GM15510 (cell line): ENCODE measurements around the gene TBC1D22A.

Source experiments
- POLR2A ChIP-seq: IDR thresholded peaks from 3 replicates; pipeline ENCODE4 v1.6.1; 2011; ENCODE audit warnings: borderline replicate concordance; ENCODE audit not compliant: insufficient read length; ENCODE audit errors: extremely low read depth

Gene TBC1D22A

DNA sequence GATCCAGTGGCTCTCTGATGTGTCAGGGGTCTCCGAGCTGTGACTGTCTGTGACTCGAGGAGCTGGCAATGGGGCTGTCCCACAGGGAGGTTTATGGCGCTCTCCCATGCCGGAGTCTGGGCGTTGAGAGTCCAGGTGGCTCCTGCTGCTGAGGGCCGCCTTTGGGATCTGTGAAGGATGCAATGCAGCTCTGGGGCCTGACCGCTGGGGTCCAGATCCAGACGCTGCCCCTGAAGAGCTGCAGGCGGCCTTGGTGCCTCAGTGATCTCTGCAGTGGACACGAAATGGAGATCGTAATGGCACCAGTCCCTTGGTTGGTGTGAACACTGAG, 155.3 kb downstream of the TBC1D22A start:
- TF ChIP-seq POLR2A, result no peak

- no peak for TF ChIP-seq POLR2A
These were observed 155.7 kb downstream of the TBC1D22A start for GRCh38 chr22:46918197-46918596.

DNA sequence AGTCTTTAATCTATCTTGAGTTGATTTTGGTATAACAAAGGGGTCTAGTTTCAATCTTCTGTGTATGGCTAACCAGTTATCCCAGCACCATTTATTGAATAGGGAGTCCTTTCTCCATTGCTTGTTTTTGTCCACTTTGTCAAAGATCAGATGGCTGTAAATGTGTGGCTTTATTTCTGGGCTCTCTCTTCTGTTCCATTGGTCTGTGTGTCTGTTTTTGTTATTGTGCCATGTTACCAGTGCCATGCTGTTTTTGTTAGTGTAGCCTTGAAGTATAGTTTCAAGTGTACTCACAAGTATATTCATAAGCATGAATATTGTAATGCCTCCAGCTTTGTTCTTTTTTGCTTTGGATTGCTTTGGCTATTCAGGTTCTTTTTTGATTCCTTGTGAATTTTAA, 159.6 kb downstream of the TBC1D22A start:
- TF ChIP-seq POLR2A, result no peak

DNA sequence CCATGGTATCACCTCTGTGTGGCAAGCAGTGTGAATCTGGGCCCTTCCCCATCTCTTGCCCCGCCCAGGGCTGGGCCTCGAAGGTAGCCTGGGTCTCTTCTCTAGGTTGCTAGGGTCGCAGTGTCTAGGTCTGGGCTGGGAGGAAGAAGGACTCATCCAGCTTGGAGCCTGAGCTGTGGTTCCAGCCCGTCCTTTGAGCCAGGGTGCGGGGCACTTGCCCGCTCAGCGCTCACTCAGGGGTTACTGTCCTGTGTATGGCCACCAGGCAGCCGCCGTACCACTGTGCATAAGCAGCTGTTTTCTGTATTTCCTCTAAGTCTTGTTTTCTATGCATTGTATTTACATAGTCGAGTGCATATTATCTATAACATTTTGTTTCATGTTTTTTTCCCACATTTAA, 160.9 kb downstream of the TBC1D22A start:
- no peak for TF ChIP-seq POLR2A

GRCh38 chr22:46925818-46926217, 163.4 kb downstream of the TBC1D22A start:
- no peak for TF ChIP-seq POLR2A

- no peak for TF ChIP-seq POLR2A
These were observed 166.7 kb downstream of the TBC1D22A start for GRCh38 chr22:46929046-46929709.

- TF ChIP-seq POLR2A, result no peak
These were observed 167.3 kb downstream of the TBC1D22A start for GRCh38 chr22:46929710-46930204.

- TF ChIP-seq POLR2A, result no peak
These were observed 169.0 kb downstream of the TBC1D22A start for GRCh38 chr22:46931414-46931813.

GRCh38 chr22:46931881-46932280, 169.4 kb downstream of the TBC1D22A start:
- no peak for TF ChIP-seq POLR2A

GRCh38 chr22:46933040-46933930, 170.8 kb downstream of the TBC1D22A start:
- TF ChIP-seq POLR2A, result no peak

GRCh38 chr22:46934172-46934745, 171.8 kb downstream of the TBC1D22A start:
- no peak for TF ChIP-seq POLR2A

DNA sequence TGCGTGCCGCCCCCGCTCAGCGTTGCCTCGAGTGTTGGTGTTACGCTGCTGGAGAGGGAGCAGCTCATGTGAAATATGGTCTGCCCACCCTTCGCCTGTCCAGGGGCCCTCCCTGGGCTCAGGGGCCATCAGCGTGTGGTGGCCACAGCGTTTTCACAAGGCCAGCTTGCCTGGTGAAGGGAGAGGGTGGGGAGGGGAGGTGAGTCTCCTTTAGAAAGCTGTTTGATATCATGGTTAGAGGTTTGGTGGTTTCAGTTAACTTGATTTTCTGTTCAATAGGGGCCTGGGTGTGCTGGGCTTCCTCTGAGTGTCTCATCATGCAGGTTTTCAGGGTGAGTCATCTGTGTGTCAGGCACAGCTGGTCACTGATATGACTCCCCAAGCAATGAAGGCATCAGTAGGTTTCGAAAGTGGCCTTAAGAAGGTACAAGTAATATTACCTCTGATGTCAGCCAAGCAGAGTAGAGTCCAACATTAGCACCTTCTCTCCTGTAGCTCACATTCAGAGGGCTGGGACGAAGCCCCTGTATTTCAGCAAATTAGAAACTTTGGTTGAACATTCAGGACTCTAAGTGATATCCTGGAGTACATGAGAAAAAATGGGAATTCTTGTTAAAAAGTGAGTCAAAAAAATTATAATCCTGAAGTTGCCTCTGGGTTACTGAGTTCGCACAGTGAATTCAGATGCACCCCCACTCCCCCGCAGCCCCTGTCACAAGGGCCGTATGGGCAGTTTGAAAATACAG, 172.5 kb downstream of the TBC1D22A start:
- TF ChIP-seq POLR2A, result no peak

DNA sequence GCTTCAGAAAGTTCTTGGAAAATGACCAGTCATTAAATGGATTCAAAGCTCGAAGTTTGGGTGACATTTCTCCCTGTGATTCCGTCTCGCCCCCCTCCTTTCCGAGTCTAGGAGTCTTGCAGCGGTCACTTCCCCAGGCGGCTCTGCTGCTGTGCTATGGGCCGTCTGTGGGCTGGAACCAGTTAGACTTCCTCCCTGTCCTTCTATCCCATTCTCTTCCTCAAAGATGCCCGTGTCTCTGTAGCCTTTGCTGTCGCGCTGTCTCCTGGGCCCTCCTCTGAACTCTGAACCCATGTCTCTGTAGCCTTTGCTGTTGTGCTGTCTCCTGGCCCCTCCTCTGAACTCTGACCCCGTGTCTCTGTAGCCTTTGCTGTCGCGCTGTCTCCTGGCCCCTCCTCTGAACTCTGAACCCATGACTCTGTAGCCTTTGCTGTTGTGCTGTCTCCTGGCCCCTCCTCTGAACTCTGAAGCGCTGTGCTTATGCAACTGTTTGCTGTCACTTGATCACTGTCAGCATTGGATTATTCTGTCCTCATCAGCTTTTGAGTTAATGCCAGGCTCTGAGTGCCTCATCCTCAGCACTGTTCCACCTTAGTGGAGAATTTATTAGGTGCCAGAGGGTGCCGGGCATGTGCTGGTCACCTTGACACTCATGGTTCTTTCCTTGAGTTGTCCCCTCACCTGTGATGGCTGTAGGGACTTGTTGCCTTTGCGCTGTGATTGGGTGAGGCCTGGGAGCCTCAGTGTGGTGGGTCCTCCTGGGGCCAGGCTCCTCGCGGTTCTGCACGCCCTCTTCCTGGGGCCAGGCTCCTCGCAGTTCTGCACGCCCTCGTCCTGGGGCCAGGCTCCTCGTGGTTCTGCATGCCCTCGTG, 173.3 kb downstream of the TBC1D22A start:
- no peak for TF ChIP-seq POLR2A

DNA sequence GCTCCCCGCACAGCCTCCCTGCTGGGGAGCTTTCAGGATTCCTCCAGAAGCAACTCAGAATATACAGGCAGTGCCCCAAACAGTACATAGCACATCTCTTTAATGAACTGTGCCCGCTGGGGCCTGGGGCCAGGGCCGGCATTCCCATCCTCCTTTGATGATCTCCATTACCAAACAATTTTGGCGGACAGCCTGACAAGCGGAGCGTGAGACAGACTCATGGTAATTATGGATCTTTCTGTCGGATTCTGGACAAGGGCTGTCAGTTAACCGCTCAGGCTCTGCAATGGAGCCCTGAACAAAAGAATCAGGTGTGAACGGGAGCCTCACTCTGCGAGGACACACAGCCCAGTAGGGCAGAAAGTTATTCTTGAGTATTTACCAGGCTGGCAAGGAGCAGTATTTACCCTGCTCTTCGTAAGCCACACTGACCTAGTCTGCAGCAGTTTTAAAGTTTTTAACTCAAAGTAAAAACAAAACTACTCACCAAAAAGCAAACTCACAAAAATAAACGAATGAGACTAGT, 174.0 kb downstream of the TBC1D22A start:
- no peak for TF ChIP-seq POLR2A
